Heart left ventricle (tissue), 13 donors: ENCODE measurements around the gene ELF4.

Experiments
- CTCF ChIP-seq, 12 donors: fragments of 200-600 bp; sonication (generic) in 4 of 12; IDR thresholded peaks; one replicate each; pipeline versions ENCODE4 v1.5.0 to v1.8.0; 2018 to 2022; ENCODE audit warnings: antibody characterized with exemption in 12 of 12, mild to moderate bottlenecking in 5 of 12
- POLR2A ChIP-seq, 2 donors: fragments of 450-650 bp; IDR thresholded peaks; one replicate each; pipeline ENCODE4 v1.6.1; 2017; ENCODE audit warnings: antibody characterized with exemption in 2 of 2, mild to moderate bottlenecking in 2 of 2, moderate library complexity in 2 of 2
- donor health status: ischemic (EF 13 %, LVEDD 7.1; RV severe dilation, severe dysfunction).
- donor health status: DM: no; HTN: yes; CAD: no.
- donor health status: DM: no; HTN: no; CAD: no.
- donor health status: ischemic (EF 25% LVEDD 6.9; RV normal size, moderate dysfunction).
- donor health status: ischemic (EF 25% LVEDD 5.7; RV mildly dilated, moderate dysfunction).
- donor health status: ischemic (EF 35%, LVEDD 5.7; RV mildly dilated, moderate dysfunction).
- donor health status: nonischemic (EF 11% LVEDD 7.7; RV severe dilation, severe dysfunction).
- donor health status: DM: yes; HTN: yes; CAD: no.
- donor health status: PGD.
- donor health status: ischemic (EF 29% LVEDD 5.4; RV normal size, mild dysfunction).
- donor health status: nonischemic (EF 23%, LVEDD 6.1; RV moderate dilation, normal function).

GRCh38 chrX:130083656-130084382 is 26.5 kb downstream of the ELF4 start:
- no peak for TF ChIP-seq CTCF (IDR thresholded peaks at IDR 0.05)
- no peak for TF ChIP-seq POLR2A (IDR thresholded peaks at IDR 0.05)
